ENCODE measurements around the gene DMRT1.

DNA sequence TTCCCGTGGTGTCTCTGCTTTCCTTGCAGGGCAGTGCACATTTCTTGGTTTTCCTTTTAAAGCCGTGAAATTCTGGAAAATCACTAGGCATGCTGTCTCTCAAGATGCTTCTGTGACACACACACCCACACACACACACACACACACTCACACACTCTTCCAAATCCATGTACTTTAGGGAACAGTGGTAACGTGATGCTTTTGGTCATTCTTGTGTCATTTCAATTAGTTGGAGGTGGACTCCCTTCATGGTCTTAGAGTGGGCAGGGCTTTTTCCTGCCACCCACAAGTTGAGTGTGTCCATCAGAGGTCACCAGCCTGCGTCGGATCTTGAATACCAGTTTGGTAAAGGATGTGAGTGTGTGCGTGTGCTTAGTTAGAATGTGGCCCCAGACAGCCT is 64.4 kb downstream of the DMRT1 start:
- no peak for TF ChIP-seq EZH2 (IDR thresholded peaks at IDR 0.05; ENCODE audit: low read length, missing control alignments)
- TF ChIP-seq, protein P1, sequence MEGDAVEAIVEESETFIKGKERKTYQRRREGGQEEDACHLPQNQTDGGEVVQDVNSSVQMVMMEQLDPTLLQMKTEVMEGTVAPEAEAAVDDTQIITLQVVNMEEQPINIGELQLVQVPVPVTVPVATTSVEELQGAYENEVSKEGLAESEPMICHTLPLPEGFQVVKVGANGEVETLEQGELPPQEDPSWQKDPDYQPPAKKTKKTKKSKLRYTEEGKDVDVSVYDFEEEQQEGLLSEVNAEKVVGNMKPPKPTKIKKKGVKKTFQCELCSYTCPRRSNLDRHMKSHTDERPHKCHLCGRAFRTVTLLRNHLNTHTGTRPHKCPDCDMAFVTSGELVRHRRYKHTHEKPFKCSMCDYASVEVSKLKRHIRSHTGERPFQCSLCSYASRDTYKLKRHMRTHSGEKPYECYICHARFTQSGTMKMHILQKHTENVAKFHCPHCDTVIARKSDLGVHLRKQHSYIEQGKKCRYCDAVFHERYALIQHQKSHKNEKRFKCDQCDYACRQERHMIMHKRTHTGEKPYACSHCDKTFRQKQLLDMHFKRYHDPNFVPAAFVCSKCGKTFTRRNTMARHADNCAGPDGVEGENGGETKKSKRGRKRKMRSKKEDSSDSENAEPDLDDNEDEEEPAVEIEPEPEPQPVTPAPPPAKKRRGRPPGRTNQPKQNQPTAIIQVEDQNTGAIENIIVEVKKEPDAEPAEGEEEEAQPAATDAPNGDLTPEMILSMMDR (conservative IDR thresholded peaks at IDR 0.05 in 1 of 2, IDR thresholded peaks at IDR 0.05 in 1 of 2; ENCODE audit: low read depth in 1 of 2, low read length in 2 of 2): no peak

Measured in fibroblast of lung (primary cell).